ENCODE data around the gene KANSL2.

DNA sequence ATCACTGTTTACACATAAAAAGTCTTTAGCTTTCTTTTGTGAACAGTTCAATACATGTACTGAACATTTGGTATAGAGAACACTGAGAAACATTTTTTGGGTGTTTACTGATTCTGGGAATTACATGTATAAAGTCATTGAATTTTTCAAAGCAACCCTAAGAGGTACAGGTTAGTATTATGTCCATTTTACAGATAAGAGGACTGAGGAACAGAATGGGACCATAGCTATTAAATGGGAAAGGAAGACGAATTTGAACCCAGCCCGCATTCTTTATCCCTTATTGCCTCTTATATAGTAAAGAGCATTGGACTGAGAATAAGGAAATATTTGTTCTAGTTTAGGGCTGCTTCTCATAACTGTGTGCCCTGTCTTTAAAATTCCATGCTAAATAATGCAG, 889 bp upstream of the KANSL2 start:
- TF ChIP-seq, protein P1, sequence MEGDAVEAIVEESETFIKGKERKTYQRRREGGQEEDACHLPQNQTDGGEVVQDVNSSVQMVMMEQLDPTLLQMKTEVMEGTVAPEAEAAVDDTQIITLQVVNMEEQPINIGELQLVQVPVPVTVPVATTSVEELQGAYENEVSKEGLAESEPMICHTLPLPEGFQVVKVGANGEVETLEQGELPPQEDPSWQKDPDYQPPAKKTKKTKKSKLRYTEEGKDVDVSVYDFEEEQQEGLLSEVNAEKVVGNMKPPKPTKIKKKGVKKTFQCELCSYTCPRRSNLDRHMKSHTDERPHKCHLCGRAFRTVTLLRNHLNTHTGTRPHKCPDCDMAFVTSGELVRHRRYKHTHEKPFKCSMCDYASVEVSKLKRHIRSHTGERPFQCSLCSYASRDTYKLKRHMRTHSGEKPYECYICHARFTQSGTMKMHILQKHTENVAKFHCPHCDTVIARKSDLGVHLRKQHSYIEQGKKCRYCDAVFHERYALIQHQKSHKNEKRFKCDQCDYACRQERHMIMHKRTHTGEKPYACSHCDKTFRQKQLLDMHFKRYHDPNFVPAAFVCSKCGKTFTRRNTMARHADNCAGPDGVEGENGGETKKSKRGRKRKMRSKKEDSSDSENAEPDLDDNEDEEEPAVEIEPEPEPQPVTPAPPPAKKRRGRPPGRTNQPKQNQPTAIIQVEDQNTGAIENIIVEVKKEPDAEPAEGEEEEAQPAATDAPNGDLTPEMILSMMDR (IDR thresholded peaks at IDR 0.05; ENCODE audit: insufficient read depth, low read length, poor library complexity, severe bottlenecking), result no peak
- no peak for TF ChIP-seq EZH2phosphoT487 (conservative IDR thresholded peaks at IDR 0.05; ENCODE audit: low read length)
